GDM1 (cell line): ENCODE data around the gene KIFAP3.
"Not testable (repeated sequence)": the region's sequence is repeated elsewhere in the genome, so short reads cannot be mapped to it uniquely, and the experiment has no call there.

Experiments used
- DNase-seq: peaks from one replicate; lab custom pipeline; 2025; lab: John Stamatoyannopoulos, UW

The KIFAP3 gene

GRCh38 chr1:170063109-170063826 is 11.2 kb downstream of the KIFAP3 start:
- DNase-seq: no peak

GRCh38 chr1:170061676-170062075 is 12.8 kb downstream of the KIFAP3 start:
- DNase-seq: not testable (repeated sequence)

GRCh38 chr1:170060015-170060520 is 14.4 kb downstream of the KIFAP3 start:
- DNase-seq: not testable (repeated sequence)

GRCh38 chr1:170049176-170049800 is 25.2 kb downstream of the KIFAP3 start:
- no peak for DNase-seq

GRCh38 chr1:170048515-170048914 is 26.0 kb downstream of the KIFAP3 start:
- DNase-seq: no peak

- DNase-seq: no peak
Observed at GRCh38 chr1:170044187-170044586, 30.3 kb downstream of the KIFAP3 start.

GRCh38 chr1:170041423-170042192 is 32.9 kb downstream of the KIFAP3 start:
- no peak for DNase-seq

GRCh38 chr1:170032531-170033280 is 41.8 kb downstream of the KIFAP3 start:
- no peak for DNase-seq

GRCh38 chr1:170030212-170030611 is 44.3 kb downstream of the KIFAP3 start:
- DNase-seq: no peak

- no peak for DNase-seq
Observed at GRCh38 chr1:170027760-170028159, 46.7 kb downstream of the KIFAP3 start.

GRCh38 chr1:170020859-170021258 is 53.6 kb downstream of the KIFAP3 start:
- DNase-seq: no peak

- no peak for DNase-seq
Observed at GRCh38 chr1:170017478-170017877, 57.0 kb downstream of the KIFAP3 start.

- no peak for DNase-seq
Observed at GRCh38 chr1:170012920-170013319, 61.6 kb downstream of the KIFAP3 start.

- no peak for DNase-seq
Observed at GRCh38 chr1:170010443-170010842, 64.1 kb downstream of the KIFAP3 start.

GRCh38 chr1:170009551-170009950 is 64.9 kb downstream of the KIFAP3 start:
- DNase-seq: no peak

GRCh38 chr1:170008745-170009144 is 65.8 kb downstream of the KIFAP3 start:
- not testable (repeated sequence) for DNase-seq

GRCh38 chr1:170003270-170003835 is 71.1 kb downstream of the KIFAP3 start:
- DNase-seq: not testable (repeated sequence)

GRCh38 chr1:170001266-170001665 is 73.2 kb downstream of the KIFAP3 start:
- no peak for DNase-seq

GRCh38 chr1:169999761-170000160 is 74.7 kb downstream of the KIFAP3 start:
- no peak for DNase-seq

GRCh38 chr1:169999331-169999741 is 75.2 kb downstream of the KIFAP3 start:
- no peak for DNase-seq

GRCh38 chr1:169995993-169996392 is 78.5 kb downstream of the KIFAP3 start:
- no peak for DNase-seq

- DNase-seq: no peak
Observed at GRCh38 chr1:169989246-169989645, 85.2 kb downstream of the KIFAP3 start.
